Astrocyte of the cerebellum (primary cell): ENCODE measurements around the gene PLCH2.

Experiments
- DNase-seq: peaks from one replicate; pipeline ENCODE4 v3.0.0-alpha.2; 2011; ENCODE audit warnings: low read depth
- H3K4me3 ChIP-seq: 2 replicates; pipeline ENCODE4 v1.5.1; 2011; ENCODE audit warnings: mild to moderate bottlenecking, low read depth, low read length, moderate library complexity
- CTCF ChIP-seq: IDR thresholded peaks from 2 replicates; pipeline ENCODE4 v1.5.1; 2012; ENCODE audit warnings: low read length, low read depth, moderate library complexity, mild to moderate bottlenecking; ENCODE audit errors: missing control alignments
- in situ Hi-C: cut with HindIII; loops from 2 replicates; pipeline ENCODE4 v1.10.0; 2017; ENCODE audit warnings: low sequenced_read_pairs

PLCH2 gene

GRCh38 chr1:2506007-2506860, 30.1 kb downstream of the PLCH2 start:
- in situ Hi-C loops = no loop called here
- no peak overlapping the region for H3K4me3 ChIP-seq
- DNase-seq = no peak
- no peak for TF ChIP-seq CTCF

GRCh38 chr1:2506901-2507565, 30.9 kb downstream of the PLCH2 start:
- DNase-seq = no peak
- in situ Hi-C loops = no loop called here
- H3K4me3 ChIP-seq = no peak overlapping the region
- TF ChIP-seq CTCF = no peak

DNA sequence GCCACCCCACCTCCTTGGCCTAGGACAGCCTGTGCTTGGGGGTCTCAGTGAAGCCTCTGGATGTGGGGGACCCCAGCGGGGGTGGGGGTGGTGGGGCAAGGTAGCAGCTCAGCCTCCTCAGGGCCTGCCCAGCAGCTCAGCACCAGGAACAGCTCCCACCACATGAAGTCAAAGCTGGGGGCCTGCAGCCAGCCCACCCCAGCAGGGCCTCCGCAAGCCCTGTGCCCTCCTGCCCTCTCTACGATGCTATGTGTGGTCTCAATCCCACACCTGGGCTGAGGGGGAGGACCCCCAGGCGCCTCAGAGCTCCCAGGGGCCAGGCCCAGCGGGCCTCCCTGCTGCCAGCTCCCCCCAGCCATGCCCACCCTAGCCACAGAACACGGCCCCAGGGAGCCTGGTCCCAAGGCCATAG, 31.7 kb downstream of the PLCH2 start:
- TF ChIP-seq CTCF = no peak
- H3K4me3 ChIP-seq = no peak overlapping the region
- in situ Hi-C loops = no loop called here
- DNase-seq = no peak

DNA sequence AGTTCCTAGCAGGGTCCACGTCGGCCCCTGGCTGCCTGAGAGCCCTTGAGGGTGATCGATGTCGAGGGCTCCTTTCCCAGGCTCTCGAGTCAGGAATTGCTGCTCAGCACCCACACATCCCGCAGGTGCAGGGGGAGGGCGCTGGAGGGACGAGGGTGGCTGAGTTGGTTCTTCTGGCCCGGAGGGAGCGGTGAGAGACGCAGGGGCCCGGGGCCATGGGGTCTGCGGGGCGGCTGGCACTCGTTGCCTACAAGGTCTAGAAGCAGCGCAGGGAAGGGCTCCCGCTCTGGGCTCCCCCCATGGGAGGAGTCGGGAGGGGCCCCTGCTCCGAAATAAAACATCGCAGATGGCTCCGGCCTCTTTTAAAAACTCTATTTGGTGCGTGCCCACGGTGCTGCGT, 32.1 kb downstream of the PLCH2 start:
- no peak overlapping the region for H3K4me3 ChIP-seq
- DNase-seq = no peak
- in situ Hi-C loops = no loop called here
- TF ChIP-seq CTCF = no peak

- H3K4me3 ChIP-seq = no peak overlapping the region
- in situ Hi-C loops = no loop called here
- TF ChIP-seq CTCF = no peak
- DNase-seq = no peak
Measured at GRCh38 chr1:2508751-2509150, 32.7 kb downstream of the PLCH2 start.

GRCh38 chr1:2509589-2509988, 33.5 kb downstream of the PLCH2 start:
- in situ Hi-C loops = no loop called here
- no peak for DNase-seq
- TF ChIP-seq CTCF = no peak
- no peak overlapping the region for H3K4me3 ChIP-seq
